Measurements from ENCODE around the gene MYH9. TPM values are rescaled to one million over a fixed set of nuclear protein-coding genes. Genes with fewer than 3 reads are reported as not detected.
A peak's percentile ranks its signal among the peaks of the same experiment; 100 is the strongest.

MYH9 gene
- total and polyA plus RNA-seq, 2 experiments from 2014 or later, result 140 to 188 TPM

- DNase-seq (ENCODE audit: low spot score), result peak; percentile 4
- Histone ChIP-seq H3K4me2 (peak overlapping the region; percentile 67), H3K79me2 (peaks cover 96% of the 10 kb centered on the region), H3K36me3 (replicated peaks; ENCODE audit: insufficient read depth, low read depth) (no peaks in the 10 kb centered on the region), H3K9me2 (replicated peaks; ENCODE audit: insufficient read depth) (no peaks in the 10 kb centered on the region), H3K9me3 (ENCODE audit: low read depth) (no peaks in the 10 kb centered on the region), H3K4me1 (ENCODE audit: insufficient read depth) (peaks cover 83% of the 10 kb centered on the region), H3K27me3 (no peaks in the 10 kb centered on the region), H4K20me1 (ENCODE audit: insufficient read depth, poor library complexity, severe bottlenecking) (peaks cover 49% of the 10 kb centered on the region), H3K4me3 (no peak overlapping the region), H2AFZ (no peak overlapping the region), H3K27ac (peak overlapping the region; percentile 92)
- WGBS (ENCODE audit: low lambda C conversion rate, missing lambda C conversion rate), result 60% methylated on average over 19 of the region's 19 CpGs
- TF ChIP-seq CTCF (IDR thresholded peaks at IDR 0.05; ENCODE audit: poor library complexity), result no peak
- no peak for TF ChIP-seq EZH2 (IDR thresholded peaks at IDR 0.05; ENCODE audit: borderline replicate concordance)
- no peak for TF ChIP-seq EZH2phosphoT487 (IDR thresholded peaks at IDR 0.05; ENCODE audit: low read depth, severe bottlenecking, unreplicated experiment)
These were observed 18.5 kb downstream of the MYH9 start for GRCh38 chr22:36369004-36369921.

- peak overlapping the region; percentile 92 for H3K27ac ChIP-seq
- H3K9me3 ChIP-seq (ENCODE audit: low read depth), result no peaks in the 10 kb centered on the region
- no peak for TF ChIP-seq EZH2phosphoT487 (IDR thresholded peaks at IDR 0.05; ENCODE audit: low read depth, severe bottlenecking, unreplicated experiment)
- no peak for TF ChIP-seq CTCF (IDR thresholded peaks at IDR 0.05; ENCODE audit: poor library complexity)
- no peak for TF ChIP-seq EZH2 (IDR thresholded peaks at IDR 0.05; ENCODE audit: borderline replicate concordance)
- no peaks in the 10 kb centered on the region for H3K27me3 ChIP-seq
- H3K4me1 ChIP-seq (ENCODE audit: insufficient read depth), result peaks cover 86% of the 10 kb centered on the region
- no peak overlapping the region for H3K4me3 ChIP-seq
- WGBS (ENCODE audit: low lambda C conversion rate, missing lambda C conversion rate), result 25% methylated on average over 13 of the region's 13 CpGs
- no peaks in the 10 kb centered on the region for H3K9me2 ChIP-seq (replicated peaks; ENCODE audit: insufficient read depth)
- H2AFZ ChIP-seq, result no peak overlapping the region
- H4K20me1 ChIP-seq (ENCODE audit: insufficient read depth, poor library complexity, severe bottlenecking), result peaks cover 45% of the 10 kb centered on the region
- peaks cover 96% of the 10 kb centered on the region for H3K79me2 ChIP-seq
- DNase-seq (ENCODE audit: low spot score), result peak; percentile 50
- no peaks in the 10 kb centered on the region for H3K36me3 ChIP-seq (replicated peaks; ENCODE audit: insufficient read depth, low read depth)
- peak overlapping the region; percentile 67 for H3K4me2 ChIP-seq
These were observed 19.3 kb downstream of the MYH9 start for GRCh38 chr22:36368359-36368983.

- Histone ChIP-seq H3K4me1 (ENCODE audit: insufficient read depth) (peaks cover 89% of the 10 kb centered on the region), H2AFZ (no peak overlapping the region), H3K27ac (peak overlapping the region; percentile 98), H3K9me2 (replicated peaks; ENCODE audit: insufficient read depth) (no peaks in the 10 kb centered on the region), H4K20me1 (ENCODE audit: insufficient read depth, poor library complexity, severe bottlenecking) (peaks cover 38% of the 10 kb centered on the region), H3K4me3 (no peak overlapping the region), H3K79me2 (peaks cover 96% of the 10 kb centered on the region), H3K9me3 (ENCODE audit: low read depth) (no peaks in the 10 kb centered on the region), H3K4me2 (no peak overlapping the region), H3K27me3 (no peaks in the 10 kb centered on the region), H3K36me3 (replicated peaks; ENCODE audit: insufficient read depth, low read depth) (no peaks in the 10 kb centered on the region)
- TF ChIP-seq EZH2phosphoT487 (IDR thresholded peaks at IDR 0.05; ENCODE audit: low read depth, severe bottlenecking, unreplicated experiment), result no peak
- no peak for TF ChIP-seq EZH2 (IDR thresholded peaks at IDR 0.05; ENCODE audit: borderline replicate concordance)
- TF ChIP-seq CTCF (IDR thresholded peaks at IDR 0.05; ENCODE audit: poor library complexity), result no peak
- no peak for DNase-seq (ENCODE audit: low spot score)
- WGBS (ENCODE audit: low lambda C conversion rate, missing lambda C conversion rate), result 79% methylated on average over 7 of the region's 7 CpGs
These were observed 20.3 kb downstream of the MYH9 start for GRCh38 chr22:36367479-36367878.

Data from hepatocyte (in vitro differentiated cells).